ENCODE measurements around the gene PTER. TPM values are rescaled to one million over a fixed set of nuclear protein-coding genes. Genes with fewer than 3 reads are reported as not detected.

Gene PTER
- total RNA-seq, 1 experiment from 2014 or later, result 25.8 TPM

GRCh38 chr10:16440396-16441133 is 3.8 kb downstream of the PTER start:
- H4K20me1 ChIP-seq (ENCODE audit: insufficient read depth), result no peaks in the 10 kb centered on the region
- peaks cover 0 to 4% of the 10 kb centered on the region in 2 experiments; a peak in 2 of 4 replicates for H3K36me3 ChIP-seq (ENCODE audit: control insufficient read depth in 1 of 2, insufficient read depth in 2 of 2, low read length in 2 of 2)
- no peak for TF ChIP-seq FOSL1 (IDR thresholded peaks at IDR 0.05; ENCODE audit: low read depth)
- TF ChIP-seq REST (IDR thresholded peaks at IDR 0.05; ENCODE audit: low read depth), result no peak
- no peak for TF ChIP-seq EZH2phosphoT487 (IDR thresholded peaks at IDR 0.05; ENCODE audit: borderline replicate concordance)
- no peak for TF ChIP-seq ZNF274 (IDR thresholded peaks at IDR 0.05; ENCODE audit: low read depth, low read length)
- TF ChIP-seq EZH2 (IDR thresholded peaks at IDR 0.05), result no peak
- no peak for TF ChIP-seq POLR2AphosphoS5 (IDR thresholded peaks at IDR 0.05; ENCODE audit: low read depth, low read length)
- no peak for TF ChIP-seq CBX3 (IDR thresholded peaks at IDR 0.05; ENCODE audit: low read depth)
- no peak for TF ChIP-seq ELF1 (IDR thresholded peaks at IDR 0.05; ENCODE audit: borderline replicate concordance, low read depth)
- TF ChIP-seq JUND (IDR thresholded peaks at IDR 0.05), result no peak
- no peak for TF ChIP-seq TCF7L2 (IDR thresholded peaks at IDR 0.05; ENCODE audit: borderline replicate concordance, extremely low read depth, insufficient read depth, insufficient read length)
- H2AFZ ChIP-seq (ENCODE audit: low read depth, low read length, poor library complexity, severe bottlenecking), result no peak overlapping the region
- no peak overlapping the region for H3K27ac ChIP-seq (ENCODE audit: low read depth, low read length)
- no TSS peak for BruUV-seq (replicated peaks)
- peaks cover 19 to 43% of the 10 kb centered on the region in 2 experiments for H3K4me1 ChIP-seq (ENCODE audit: control insufficient read depth in 1 of 2, insufficient read depth in 2 of 2, low read length in 2 of 2)
- DNase-seq (ENCODE audit: low read depth, low spot score) (no peak), ATAC-seq (no peak)
- H3K4me3 ChIP-seq (replicated peaks in 1 of 2; ENCODE audit: low read depth in 1 of 2, low read length in 2 of 2), result no peak overlapping the region
- ChIA-PET RAD21 (ENCODE audit: low non-redundant PET in 1 of 2, low total read pairs in 2 of 2, uncharacterized antibody in 2 of 2, unreplicated experiment in 2 of 2) (no interaction called here), POLR2A (no interaction called here), CTCF (no interaction called here)
- no peaks in the 10 kb centered on the region for H3K27me3 ChIP-seq (ENCODE audit: insufficient read depth, low read length)
- no peaks in the 10 kb centered on the region for H3K9me2 ChIP-seq (ENCODE audit: insufficient read depth)
- H3K79me2 ChIP-seq (ENCODE audit: insufficient read depth, low read length), result peaks cover 83% of the 10 kb centered on the region
- H3K9me3 ChIP-seq (ENCODE audit: control insufficient read depth in 1 of 2, insufficient read depth in 1 of 2, low read depth in 1 of 2, low read length in 2 of 2), result no peaks in the 10 kb centered on the region
- peak overlapping the region; percentile 1; the same call in 1 of the 2 replicates for H3K4me2 ChIP-seq (ENCODE audit: low read length)
- H3K9ac ChIP-seq (ENCODE audit: low read length), result no peak overlapping the region
- intact Hi-C loops (cut with micrococcal nuclease), result no loop called here

Measured in HCT116 (cell line).